Endometrial microvascular endothelial cells (primary cell): Measurements from ENCODE around the gene EID2. TPM values are rescaled to one million over a fixed set of nuclear protein-coding genes. Genes with fewer than 3 reads are reported as not detected.

Experiments
- in situ Hi-C: cut with HindIII; loops from 2 replicates; pipeline ENCODE4 v1.10.0; 2017; ENCODE audit warnings: low sequenced_read_pairs, low pct_unique_long_range_greater_than_20kb; ENCODE audit errors: inconsistent ontology term
- total RNA-seq: library from RNA; depleted of rRNA; stranded (reverse); fragments of >200 nt; gene quantifications from one replicate; pipeline ENCODE4 v1.2.3, GENCODE V29; 2015; ENCODE audit errors: inconsistent ontology term

The EID2 gene
- total RNA-seq, 1 donor from 2014 or later, result 13.8 TPM

GRCh38 chr19:39542206-39542605 lies 2.2 kb upstream of the EID2 start:
- in situ Hi-C loops, result no loop called here

DNA sequence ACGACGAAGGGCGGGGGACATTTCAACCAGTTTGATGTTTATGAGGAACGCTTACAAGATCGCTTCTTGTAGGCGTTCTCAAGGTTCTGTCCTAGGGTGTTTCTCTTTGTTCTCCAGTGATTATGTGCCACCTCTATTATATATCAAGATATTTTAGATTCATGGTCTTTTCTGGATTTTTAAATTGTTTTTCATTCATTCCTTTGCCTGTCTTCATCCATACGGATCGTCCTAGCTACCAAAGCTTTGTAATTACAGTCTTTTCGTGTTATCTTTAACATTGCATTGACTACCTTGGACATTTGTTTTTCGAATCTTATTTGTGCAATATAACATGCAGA lies 342 bp upstream of the EID2 start:
- in situ Hi-C loops, result no loop called here

GRCh38 chr19:39539165-39539517 lies 820 bp downstream of the EID2 start:
- in situ Hi-C loops, result no loop called here

GRCh38 chr19:39533791-39534190 lies 6.2 kb downstream of the EID2 start:
- in situ Hi-C loops, result no loop called here

DNA sequence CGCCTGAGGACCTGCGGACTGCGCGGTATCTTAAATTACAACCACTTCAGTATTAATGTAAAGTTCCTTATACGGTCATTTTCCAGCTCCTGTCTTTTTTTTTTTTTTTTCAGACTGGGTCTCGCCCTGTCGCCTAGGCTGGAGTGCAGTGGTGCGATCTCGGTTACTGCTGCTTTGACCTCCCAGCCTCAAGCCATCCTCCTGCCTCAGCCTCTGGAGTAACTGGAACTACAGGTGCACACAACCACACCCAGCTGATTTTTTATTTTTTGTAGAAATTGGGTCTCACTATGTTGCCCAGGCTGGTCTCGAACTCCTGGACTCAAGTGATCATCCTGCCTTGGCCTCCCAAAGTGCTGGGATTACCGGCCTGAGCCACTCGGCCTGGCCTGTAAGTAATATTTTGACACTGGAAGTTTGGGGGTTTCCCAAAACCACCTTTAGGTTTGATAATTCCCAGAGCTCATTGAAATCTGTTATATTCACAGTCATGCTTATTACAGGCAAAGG lies 6.9 kb downstream of the EID2 start:
- in situ Hi-C loops, result no loop called here

DNA sequence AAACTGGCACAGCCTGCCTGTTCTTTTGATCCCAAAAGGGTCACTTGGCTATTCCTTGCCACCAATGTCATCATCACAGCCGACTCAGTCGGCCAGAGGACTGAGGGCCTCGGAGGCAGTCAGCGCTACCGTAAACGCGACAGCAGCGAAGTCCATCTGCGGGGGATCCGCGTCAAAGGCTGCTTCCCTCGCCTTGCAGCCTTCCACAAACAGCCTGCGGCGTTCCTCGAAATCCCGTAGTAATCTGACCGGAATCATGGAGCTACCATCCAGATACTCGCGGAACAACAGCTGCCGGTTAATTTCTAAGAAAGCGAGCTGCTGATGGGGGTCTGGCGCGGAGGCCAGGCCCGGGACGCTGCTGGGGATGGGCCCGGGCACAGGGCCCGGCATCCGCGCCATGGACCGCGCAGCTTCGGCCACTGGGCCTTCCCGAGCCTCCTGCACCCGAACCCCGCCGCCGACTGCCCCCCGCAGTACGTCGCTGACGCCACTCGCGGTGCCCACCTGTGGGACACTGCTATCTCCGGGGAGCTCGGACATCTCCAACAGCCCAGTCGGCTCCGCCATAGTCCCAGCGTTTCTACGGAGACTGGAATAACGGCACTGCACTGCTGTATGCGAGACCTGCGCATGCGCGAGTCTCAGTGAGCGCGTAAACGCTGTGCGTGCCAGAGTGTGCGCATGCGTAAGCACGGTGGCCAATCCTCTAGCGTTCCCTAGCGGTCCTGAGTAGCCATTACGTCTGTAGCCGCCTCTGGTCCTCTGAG lies 7.5 kb downstream of the EID2 start, which contains the start of gene EID2B:
EID2B (minus strand) TSS at position 620 of the 770 bp plus-strand sequence; CDS start at position 570, 50 bp downstream.
- in situ Hi-C loops, result no loop called here

- in situ Hi-C loops, result no loop called here
These were observed 8.1 kb downstream of the EID2 start for GRCh38 chr19:39531834-39532232.

GRCh38 chr19:39525205-39525604 lies 14.8 kb downstream of the EID2 start:
- in situ Hi-C loops, result no loop called here

- in situ Hi-C loops, result no loop called here
These were observed 15.5 kb downstream of the EID2 start for GRCh38 chr19:39524495-39524894.

GRCh38 chr19:39520541-39521484 lies 19.1 kb downstream of the EID2 start:
- in situ Hi-C loops, result no loop called here

- in situ Hi-C loops, result no loop called here
These were observed 21.0 kb downstream of the EID2 start for GRCh38 chr19:39518975-39519374.

- in situ Hi-C loops, result no loop called here
These were observed 21.5 kb downstream of the EID2 start for GRCh38 chr19:39518458-39518857.

DNA sequence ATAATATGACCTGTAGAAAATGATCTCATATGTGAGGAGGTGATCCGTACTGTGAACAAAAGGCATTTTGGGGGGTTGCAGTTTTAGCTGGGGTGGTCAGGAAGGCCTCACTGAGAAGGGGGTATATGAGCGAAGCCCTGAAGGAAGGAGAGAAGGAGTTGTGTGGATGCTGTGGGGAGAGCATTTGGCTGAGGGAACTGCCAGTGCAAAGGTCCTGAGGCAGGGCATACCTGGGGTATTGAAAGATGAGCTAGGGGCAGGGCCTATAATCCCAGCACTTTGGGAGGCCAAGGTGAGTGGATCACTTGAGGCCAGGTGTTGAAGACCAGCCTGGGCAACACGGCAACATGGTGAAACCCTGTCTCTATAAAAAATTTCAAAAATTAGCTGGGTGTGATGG lies 22.5 kb downstream of the EID2 start:
- in situ Hi-C loops, result no loop called here

DNA sequence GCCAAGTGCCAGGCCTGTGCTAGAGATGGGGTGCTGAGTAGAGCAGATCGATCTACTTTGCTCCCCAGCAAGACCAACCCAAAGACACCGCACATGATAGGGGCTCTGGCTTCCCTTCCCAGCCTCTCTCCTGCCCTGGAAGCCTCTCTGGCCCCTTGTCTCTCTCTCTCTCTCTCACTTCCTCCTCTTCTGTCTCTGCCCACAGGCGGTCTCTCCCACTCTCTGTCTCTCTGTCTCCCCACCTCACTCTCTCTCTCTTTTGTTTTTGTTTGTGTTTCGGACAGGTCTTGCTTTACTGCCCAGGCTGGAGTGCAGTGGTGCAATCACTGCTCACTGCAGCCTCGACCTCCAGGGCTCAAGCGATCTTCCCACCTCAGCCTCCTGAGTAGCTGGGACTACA lies 23.7 kb downstream of the EID2 start:
- in situ Hi-C loops, result no loop called here

GRCh38 chr19:39515551-39516191 lies 24.3 kb downstream of the EID2 start:
- in situ Hi-C loops, result no loop called here

- in situ Hi-C loops, result no loop called here
These were observed 25.0 kb downstream of the EID2 start, which contains the start of gene SELENOV for GRCh38 chr19:39514840-39515550. TSS of gene SELENOV (plus strand) at chr19:39515139. CDS start at chr19:39515213, 74 bp downstream.

DNA sequence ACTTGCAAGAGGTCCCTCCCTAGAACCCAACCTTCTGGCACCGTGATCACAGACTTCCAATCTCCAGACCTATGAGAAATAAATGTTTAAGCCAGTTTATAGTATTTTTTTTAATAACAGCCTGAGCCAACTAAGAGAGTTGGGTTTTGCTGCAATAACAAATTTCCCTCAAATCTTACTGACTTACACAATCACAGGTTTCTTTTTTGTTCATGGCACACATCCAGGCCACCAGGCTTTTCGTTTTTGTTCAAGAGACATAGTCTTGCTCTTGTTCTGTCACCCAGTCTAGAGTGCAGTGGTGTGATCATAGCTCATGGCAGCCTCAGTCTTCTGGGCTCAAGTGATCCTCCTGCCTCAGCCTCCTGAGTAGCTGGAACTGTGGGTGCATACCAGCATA lies 27.0 kb downstream of the EID2 start:
- in situ Hi-C loops, result no loop called here

DNA sequence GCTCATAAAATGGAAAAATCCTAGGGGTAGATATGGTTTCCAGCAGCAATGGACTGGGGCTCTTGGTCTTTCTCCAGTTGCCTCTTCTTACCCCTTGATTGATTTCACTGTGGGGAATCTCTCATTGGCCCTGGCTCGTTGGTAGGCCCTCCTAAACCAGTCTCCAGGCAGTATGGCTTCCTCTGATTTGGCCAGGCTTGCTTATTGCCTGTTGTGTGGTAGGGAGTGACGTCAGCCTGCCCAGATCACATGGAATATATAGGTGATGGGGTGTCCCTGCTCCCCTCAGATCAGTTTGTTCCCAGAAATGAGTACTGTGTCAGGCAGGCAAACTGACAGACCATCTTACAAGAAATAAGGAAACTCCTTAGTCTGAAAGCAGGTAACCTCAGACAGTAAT lies 30.7 kb downstream of the EID2 start:
- in situ Hi-C loops, result no loop called here

DNA sequence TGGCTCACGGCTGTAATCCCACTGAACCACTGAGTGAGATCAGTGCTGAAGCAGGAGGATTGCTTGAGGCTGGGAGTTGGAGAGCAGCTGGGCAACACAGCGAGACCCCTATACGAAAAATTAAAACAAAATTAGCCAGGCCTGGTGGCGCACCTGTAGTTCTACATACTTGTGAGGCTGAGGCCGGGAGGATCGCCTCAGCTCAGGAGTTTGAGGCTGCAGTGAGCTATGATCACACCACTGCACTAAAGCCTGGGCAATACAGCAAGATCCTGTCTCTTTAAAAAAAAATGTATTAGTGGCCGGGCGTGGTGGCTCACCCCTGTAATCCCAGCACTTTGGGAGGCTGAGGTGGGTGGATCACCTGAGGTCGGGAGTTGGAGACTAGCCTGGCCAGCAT lies 31.3 kb downstream of the EID2 start:
- in situ Hi-C loops, result no loop called here
